GM18867 (cell line): ENCODE data around the gene NKX3-2.

Experiments
- ATAC-seq: cut with Tn5 transposase; IDR thresholded peaks from one replicate; pipeline ENCODE4 v1.9.1; 2021; ENCODE audit warnings: mild to moderate bottlenecking, moderate library complexity; ENCODE audit not compliant: unreplicated experiment

Gene NKX3-2

DNA sequence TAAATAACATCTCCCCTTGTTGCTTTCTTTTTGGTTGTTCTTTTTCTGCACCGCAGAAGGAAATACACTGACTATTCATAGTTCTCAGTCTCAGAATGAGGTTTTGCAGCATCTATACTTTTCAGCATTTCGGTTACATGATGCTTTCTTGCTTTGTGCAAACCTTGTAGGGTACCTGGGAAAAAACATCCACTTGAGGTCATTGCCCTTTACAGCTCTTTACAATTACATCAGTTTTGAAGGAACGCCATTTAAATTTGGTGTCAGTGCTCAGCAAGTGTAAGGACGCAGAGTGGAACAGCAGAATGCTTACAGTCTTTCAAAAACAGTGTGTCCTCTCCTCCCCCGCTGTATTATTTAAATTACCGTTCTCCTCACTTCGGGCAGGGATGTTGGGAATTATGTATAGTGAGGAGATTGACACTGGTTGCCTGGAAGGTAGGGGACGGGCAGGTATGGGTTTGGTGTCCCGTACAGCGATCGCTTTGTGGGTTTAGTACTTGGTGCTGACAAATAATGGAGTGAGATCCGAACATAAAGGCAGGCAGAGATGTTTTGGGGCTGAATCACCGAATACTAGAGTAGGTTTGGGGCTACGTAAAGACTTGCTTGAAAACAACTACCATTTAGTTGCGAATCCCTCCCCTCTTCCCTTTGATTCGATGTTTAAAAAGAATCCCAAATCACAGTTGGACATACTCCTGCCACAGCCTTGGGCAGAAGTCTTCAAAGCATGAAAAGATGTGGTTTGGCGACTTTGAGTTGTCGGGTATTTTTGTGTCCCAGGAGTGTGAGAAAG lies 2.0 kb upstream of the NKX3-2 start:
- ATAC-seq, result no peak

DNA sequence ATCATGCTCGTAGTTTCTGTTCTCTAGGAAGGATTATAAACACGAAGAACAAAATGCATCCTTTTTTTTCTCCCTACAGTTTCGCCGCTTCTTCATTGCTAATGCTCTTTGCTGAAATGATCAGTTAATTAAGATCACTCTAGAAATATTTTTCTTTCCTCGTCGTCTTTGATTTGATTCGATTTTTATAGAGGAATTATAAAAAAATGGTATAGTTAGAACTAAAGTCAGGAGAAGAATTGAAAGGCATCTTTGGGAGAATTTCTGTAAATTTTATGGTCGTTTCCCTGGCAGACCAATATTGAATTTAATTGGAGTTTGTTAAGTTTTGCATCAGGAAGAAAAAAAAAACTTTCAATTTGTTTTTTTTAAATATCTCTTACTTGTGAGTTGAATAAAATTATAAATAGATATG lies 1.1 kb upstream of the NKX3-2 start:
- no peak for ATAC-seq

DNA sequence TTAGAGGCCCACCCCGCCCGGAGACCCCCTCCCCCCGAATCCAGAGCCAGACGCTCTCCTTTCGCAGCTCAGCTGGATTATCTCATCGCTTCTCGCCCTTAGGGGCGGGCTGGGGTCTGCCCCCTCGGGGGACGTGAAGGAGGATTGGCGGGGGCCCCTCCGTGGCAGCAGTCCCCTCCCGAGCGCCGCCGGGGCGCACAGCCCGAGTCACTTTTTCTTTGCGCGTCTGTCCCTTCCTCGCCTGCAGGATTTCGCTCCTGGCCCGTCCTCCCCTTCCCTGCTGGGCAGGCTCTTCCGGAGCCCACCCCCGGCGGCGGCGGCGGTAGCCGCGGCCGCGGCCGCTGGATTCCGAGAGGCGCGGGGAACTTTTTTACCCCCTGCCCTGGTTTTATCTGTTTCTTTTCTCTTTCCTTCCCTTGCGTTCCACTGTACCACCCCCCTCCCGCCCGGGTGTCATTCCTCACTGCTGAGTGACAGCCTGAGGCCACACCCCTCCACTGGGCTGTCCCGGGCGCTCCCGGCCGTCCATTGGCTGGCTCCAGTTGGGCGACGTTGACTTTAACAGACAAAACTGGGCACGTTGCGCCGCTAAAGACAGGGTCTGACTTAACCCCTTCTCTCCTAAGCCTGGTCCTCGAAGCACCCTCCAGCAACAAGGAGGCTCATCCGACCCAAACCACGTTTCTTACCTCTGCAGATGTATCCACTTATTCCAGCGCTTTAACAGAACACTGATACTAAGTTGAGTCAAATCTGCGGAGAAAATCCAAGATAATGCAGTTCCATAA lies 492 bp upstream of the NKX3-2 start:
- peak; percentile 67 for ATAC-seq

DNA sequence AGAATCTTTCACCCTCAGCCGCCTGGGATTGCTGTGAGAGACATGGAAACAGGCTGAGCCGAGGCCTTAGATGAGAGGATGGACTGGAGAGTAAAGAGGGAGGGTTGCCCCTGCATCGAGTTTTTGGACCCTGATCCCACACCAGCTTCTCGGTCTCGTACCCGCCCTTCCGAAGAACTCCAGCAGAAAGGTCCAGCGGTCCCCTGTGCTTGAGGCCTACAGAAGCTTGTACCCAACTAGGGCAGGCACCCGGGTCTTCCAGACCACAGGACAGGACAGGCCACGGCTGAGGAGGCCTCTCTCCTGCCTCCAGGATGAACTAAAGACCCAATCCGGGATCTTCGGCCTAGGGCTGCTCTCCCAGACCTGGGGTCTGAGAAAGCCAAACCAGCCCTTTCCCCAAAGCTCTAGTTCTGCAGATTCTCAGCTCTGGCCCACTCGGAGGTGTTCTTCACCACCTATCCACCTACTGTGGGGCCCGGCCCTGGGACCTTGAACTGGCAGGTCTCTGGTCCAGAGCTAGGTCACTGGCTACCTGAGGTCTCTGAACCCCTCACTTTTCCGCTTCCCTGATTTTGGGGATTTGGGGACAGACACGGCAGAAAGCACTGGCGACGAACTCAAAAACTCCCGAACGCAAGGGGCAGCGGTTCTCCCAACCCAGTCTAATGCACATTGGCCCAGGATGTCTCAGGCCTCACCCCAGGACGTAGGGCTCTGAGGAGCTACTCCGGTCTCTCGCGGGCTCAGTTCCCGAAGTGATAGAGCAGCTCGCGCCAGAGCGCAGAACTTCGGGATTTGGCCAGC lies 1.1 kb downstream of the NKX3-2 start:
- ATAC-seq, result no peak

DNA sequence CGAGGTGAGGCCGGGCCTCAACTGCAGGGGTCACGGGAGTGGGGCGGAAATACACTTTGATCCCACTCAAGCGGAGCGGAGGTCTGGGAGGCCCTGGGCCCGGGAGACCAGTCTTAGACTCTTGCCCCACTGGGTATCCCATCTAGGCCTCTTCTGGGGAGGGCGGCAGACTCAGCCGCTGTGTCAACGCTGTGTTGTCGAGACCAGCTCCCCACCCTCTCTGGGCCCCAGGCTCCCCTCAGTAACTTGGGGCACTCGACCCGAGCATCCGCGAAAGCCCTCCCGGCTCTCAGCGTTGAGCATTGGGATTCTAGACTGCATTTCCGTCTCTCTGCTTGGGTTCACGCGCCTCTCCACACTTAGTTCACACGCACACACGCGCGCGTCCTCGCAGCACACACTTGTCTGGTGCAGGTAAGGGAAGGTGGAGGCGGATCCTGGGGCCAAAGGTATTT lies 1.7 kb downstream of the NKX3-2 start:
- no peak for ATAC-seq

DNA sequence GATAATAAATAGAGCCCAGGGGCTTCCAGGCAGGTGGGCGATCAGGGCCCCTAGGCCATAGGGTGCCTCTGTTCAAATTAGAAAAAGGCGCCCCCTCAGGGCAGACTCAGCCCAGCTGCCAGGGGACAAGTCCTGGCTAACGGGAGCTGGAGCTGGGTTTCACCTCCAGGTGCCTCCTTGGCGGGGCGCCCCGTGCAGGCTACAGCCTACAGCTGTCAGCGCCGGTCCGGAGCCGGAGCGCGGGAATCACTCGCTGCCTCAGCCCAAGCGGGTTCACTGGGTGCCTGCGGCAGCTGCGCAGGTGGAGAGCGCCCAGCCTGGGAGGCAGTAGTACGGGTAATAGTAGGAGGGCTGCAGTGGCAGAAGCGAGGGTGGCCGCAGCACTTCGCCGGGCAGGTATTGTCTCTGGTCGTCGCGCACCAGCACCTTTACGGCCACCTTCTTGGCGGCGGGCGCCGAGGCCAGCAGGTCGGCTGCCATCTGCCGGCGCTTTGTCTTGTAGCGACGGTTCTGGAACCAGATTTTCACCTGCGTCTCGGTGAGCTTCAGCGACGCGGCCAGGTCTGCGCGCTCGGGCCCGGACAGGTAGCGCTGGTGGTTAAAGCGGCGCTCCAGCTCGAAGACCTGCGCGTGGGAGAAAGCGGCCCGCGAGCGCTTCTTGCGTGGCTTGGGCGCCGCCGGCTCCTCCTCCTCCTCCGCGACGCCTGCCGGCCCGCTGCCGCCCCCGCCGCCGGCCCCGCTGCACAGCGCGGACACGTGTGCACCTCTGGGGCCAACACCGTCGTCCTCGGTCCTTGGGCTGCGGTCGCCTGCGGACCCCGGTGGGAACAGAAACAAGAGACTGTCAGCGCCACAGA lies 2.4 kb downstream of the NKX3-2 start:
- peak; percentile 34 for ATAC-seq

DNA sequence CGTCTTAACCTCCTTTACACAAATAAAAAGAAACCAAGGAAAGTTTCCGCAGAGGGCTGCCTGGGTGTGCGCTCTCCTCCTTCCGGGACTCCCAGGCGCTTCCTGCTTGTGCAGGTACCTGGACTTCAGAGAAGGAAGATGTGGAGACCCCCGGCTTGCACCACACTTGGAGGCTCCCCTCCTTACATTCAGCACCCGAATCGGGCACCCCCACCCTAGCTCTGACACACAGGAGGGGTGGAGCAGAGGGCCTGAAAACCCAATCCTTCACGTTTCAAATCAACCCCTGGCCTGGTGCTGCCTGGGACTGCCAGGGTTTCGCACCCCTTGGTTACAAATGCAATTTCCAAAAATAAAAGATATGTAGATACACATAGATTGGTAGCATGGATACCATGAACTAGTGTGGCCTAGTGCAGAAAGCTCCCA lies 3.1 kb downstream of the NKX3-2 start:
- no peak for ATAC-seq

DNA sequence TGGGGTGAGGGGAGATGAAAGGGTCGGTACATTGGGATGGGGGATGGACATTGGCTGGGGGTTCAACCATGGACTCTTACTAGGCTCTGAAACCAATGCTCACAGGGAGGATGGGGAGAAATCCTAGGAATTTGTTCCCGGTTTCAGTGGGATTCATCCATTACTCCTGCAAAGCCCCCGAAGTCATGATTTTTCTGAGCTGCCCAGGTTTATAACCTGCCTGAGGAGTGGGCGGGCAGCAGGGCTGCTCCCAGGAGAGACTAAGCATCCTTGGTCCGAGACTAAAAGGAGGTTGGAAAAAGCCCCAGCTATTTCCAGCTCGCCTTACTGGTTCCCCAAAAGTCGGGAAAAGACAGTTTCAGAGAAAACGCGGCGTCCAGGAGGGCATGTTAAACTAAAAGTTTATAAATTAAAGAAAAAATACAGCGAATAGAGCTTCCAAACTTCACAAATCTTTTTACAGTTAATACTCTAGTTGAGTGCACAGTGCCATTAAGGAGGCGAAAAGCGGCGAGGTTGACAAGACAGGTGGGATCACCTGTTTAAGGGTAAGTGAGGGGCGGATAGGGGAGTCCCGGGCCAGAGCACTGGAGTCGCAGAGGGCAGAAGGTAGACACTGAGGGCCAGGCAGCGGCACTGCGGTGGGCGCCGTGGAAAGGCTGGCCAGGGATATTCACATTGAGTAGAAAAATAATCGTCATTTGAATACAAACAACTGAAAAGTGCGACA lies 3.7 kb downstream of the NKX3-2 start:
- no peak for ATAC-seq

DNA sequence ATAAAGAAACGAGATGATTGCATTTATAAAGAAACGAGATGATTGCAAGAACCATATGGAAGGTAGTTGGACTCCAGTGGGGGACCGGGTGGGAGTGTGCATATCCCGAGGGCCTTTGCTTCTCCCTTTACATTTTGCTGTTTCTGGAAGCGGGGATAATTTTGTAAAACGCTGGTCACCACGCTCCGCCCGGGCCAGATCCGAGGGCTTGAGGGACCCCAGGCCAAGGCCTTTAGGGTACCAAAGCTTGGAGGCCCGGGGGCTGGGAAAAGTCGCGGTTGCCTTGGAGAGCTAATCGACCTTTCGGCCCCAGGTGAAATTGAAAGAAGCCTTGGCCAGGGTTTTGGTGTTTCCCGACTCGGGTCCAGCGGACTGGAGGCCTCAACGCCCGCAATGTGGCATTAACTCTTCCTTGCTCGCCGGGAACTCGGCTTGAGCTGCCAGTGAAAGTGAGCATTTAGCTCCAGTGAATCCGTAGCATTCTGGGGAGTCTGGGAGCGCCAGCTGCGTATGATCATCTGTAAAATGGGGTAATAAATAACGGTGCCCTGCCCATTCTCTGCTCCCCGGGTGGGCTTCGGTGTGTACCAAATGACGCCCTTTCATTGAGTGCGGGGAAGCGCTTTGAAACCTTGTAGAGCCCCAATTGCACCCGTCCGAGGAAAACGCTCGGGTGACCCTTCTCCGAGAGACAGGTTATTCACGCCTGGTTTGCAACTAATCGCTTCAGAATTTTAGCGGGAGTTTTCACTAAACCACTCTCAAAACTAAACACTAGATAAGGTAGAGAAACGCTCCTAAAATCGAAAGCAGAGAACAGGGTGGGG lies 4.5 kb downstream of the NKX3-2 start:
- ATAC-seq, result no peak

DNA sequence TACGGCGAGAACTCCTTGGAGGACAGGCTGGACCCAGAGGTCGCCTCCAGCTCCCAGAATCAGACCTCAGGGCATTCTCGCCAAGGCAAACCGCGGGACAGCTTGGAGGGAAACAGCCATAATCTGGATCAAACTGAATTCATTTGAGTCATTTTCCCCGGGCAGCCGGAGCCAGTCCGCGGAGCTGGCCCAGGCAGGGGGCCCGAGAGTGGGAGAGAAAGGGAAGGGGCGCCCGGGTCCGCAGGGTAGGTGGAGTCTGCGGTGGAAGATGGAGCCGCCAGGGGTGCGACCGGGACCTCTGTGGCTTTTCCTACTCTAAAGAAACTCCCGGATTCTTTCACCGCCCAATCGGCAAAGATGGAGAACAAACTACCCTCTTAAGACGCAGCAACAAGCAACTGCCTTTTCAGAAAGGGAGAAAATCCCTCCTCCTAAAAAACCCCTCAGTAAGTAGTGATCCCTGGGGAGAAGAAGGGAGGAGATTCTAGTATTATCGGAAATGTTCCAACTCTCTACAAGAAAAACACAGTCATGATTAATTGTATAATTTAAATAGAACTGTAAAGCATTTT lies 5.2 kb downstream of the NKX3-2 start:
- no peak for ATAC-seq

DNA sequence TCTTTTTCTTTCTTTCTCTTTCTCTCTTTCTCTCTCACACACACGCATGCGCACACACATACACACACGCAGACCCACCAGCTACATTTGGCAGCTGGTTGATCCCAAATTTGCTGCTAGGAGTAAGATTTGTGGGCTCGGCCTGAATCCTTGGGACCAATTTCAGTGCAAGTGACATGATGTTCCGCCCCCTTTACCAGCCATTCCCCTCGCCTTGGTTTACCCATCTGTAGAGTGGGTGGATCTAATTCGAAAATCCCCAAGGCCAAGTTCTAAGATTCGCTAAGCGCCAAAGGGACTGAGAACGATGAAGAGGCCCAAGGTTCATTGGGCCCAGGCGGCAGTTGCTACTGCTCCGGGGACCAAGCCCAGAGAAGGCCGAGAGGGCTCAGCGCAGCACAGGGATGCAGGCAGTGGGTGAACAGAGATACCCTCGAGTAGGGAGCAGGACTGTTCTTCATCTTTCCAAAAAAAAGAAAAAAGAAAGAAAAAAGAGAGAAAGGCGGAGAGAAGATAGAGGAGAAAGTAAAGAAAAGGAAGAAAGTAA lies 5.8 kb downstream of the NKX3-2 start:
- no peak for ATAC-seq

DNA sequence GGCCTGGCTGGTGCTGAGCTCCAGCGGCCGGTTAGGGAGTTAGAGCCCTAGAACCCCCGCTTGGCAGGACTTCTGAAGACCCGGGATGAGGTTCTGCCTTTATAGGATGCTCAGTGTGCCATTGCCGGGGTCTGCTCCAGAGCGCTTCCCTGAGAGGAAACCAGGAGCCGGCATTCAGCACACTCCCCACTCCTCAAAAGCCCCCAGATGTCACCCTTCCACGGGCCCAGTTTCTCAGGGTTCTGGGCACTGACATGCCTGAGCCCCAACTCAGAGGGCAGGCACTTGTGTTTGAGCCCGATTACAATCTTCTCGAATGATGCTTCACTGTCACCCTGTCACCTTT lies 6.5 kb downstream of the NKX3-2 start:
- no peak for ATAC-seq

DNA sequence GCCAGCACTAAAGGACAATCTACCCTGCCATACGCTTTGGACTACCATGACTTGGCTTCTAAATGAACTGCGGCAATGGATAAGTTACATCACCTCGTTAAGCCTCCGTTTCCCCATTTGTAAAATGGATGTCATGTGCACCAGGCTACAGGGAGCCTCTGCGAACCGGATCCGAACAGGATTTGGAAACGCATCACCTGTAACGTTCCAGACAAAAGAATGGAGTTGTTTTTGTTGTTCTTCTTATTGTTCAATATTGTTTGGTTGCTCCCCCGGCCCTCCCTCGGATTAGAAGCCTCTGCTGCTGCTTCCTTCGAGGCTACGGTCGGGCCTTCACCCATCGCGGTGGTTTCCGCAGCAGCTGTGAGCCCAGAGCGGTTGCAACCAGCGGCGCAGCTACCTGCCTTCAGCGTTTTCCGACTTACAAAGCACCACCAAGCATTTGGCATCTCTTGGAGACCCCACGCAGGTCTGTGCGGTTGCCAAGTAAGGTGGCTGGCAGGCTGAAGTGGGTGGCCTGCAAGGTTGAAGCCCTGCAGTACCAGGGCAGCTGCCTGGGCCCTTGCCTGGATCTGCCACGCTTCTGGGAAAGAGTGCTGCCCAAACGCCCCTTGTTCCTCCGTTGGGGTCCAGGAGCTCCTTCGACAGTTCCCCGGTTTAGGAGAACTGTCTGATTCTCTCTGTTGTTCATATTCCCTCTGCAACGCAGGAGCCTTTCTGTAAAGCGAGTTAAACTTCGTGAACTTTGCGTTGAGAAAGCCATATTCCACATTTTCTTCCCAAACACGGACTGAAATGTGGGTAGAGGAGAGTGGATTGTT lies 7.1 kb downstream of the NKX3-2 start:
- no peak for ATAC-seq

DNA sequence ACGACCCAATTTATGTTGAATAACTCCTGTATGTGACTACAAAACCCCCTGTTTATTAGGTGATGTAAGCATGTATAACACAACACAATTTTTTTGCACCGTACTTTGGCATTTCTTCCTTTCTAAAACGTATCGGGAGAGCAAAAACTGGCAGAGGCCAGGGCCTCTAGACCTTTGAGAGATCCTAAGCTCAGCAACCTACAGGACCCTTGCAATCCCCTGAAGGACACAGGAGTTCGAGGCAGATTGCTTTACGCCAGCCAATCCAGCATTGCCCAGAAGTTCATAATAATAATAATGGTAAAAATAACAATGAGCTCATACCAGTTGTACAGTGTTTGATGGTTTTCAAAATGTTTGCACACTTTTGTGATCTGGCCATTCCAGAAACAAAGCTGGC lies 7.7 kb downstream of the NKX3-2 start:
- ATAC-seq, result no peak

DNA sequence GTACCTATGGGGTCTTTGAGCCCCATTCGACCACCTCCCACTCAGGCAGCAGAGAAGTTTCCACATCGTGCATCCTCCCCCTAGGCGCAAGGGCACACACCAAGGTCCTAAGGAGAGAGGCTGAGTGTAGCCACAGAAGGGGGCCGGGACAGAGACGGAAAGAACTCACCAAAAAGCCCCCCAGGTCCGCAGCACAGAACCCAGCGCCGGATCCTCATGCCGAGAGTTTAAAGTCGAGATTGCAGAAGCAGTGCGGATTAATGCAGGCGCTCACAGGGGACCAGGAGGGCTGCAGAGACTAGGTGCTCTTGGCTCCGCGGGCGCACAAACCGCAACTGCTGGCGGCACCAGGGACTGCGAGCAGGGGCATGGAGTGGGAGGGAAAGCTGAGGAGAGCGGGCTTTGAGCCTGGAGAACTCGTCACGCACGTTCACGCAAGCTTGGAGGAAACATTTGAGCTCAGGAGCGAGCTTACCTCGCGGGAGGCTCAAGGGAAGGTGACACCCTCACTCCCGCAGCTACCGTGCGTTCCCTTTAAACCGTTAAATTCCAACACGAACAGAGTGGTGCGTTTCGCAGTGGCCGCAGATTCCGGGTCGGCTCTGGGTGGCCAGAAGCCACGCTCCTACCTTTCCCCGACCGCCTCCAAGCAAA lies 8.5 kb downstream of the NKX3-2 start:
- ATAC-seq, result no peak

DNA sequence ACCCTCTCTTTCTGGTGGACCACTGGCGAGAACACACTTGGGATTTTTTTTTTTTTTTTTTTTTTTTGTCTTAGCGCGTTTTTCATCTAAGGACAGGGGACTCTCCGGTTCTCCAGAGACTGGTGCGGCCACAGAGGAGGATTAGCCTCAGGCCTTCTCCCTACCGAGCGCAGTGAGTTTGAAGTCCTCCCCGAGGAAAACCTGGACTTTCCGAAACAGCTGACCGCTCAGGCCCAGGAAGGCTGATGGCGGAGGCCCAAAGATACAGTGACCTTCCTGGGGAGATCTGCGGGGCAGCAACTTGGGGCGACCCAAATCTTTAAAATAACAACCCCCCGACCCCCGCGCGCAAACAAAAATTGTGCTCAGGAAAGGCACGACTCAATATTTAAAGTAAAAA lies 9.2 kb downstream of the NKX3-2 start:
- ATAC-seq, result no peak
